OCI-M1 (cell line): ENCODE results near the gene MFSD6.
"Not testable (repeated sequence)": the region's sequence is repeated elsewhere in the genome, so short reads cannot be mapped to it uniquely, and the experiment has no call there.

Source experiments
- DNase-seq: peaks from one replicate; lab custom pipeline; 2025; lab: John Stamatoyannopoulos, UW

MFSD6 gene

GRCh38 chr2:190501702-190502407 is 93.7 kb downstream of the MFSD6 start:
- DNase-seq: no peak

- no peak for DNase-seq
These were observed 94.9 kb downstream of the MFSD6 start for GRCh38 chr2:190503088-190503487.

GRCh38 chr2:190504912-190505311 is 96.8 kb downstream of the MFSD6 start:
- no peak for DNase-seq

GRCh38 chr2:190505696-190506095 is 97.5 kb downstream of the MFSD6 start:
- DNase-seq: no peak

GRCh38 chr2:190506666-190507065 is 98.5 kb downstream of the MFSD6 start:
- DNase-seq: no peak

- no peak for DNase-seq
These were observed 99.0 kb downstream of the MFSD6 start for GRCh38 chr2:190507135-190507534.

- DNase-seq: not testable (repeated sequence)
These were observed 101.7 kb downstream of the MFSD6 start for GRCh38 chr2:190509895-190510294.

- DNase-seq: peak; percentile 70
These were observed 102.9 kb downstream of the MFSD6 start for GRCh38 chr2:190511104-190511503.

- DNase-seq: no peak
These were observed 104.5 kb downstream of the MFSD6 start for GRCh38 chr2:190512539-190513095.

- DNase-seq: no peak
These were observed 105.7 kb downstream of the MFSD6 start for GRCh38 chr2:190513877-190514276.

GRCh38 chr2:190514676-190515075 is 106.5 kb downstream of the MFSD6 start:
- no peak for DNase-seq

- DNase-seq: peak; percentile 77
These were observed 107.5 kb downstream of the MFSD6 start for GRCh38 chr2:190515687-190516086.

GRCh38 chr2:190517468-190517867 is 109.3 kb downstream of the MFSD6 start:
- no peak for DNase-seq

GRCh38 chr2:190519975-190520767 is 112.0 kb downstream of the MFSD6 start:
- DNase-seq: no peak

- no peak for DNase-seq
These were observed 116.8 kb downstream of the MFSD6 start for GRCh38 chr2:190524928-190525327.

- peak; percentile 56 for DNase-seq
These were observed 118.1 kb downstream of the MFSD6 start for GRCh38 chr2:190526105-190526750.

GRCh38 chr2:190527214-190527613 is 119.1 kb downstream of the MFSD6 start:
- no peak for DNase-seq

- no peak for DNase-seq
These were observed 119.8 kb downstream of the MFSD6 start for GRCh38 chr2:190527918-190528317.

GRCh38 chr2:190528521-190529001 is 120.4 kb downstream of the MFSD6 start:
- DNase-seq: peak; percentile 66

- DNase-seq: peak; percentile 68
These were observed 121.5 kb downstream of the MFSD6 start for GRCh38 chr2:190529486-190530247.

- DNase-seq: peak; percentile 81
These were observed 122.2 kb downstream of the MFSD6 start for GRCh38 chr2:190530248-190530900.
